Activated naive CD4-positive, alpha-beta T cell treated with anti-CD3 and anti-CD28 coated beads, Interleukin-2, amount 10 ng/mL, durations not matched to agents 7 days and 5 days (primary cell): ENCODE measurements around the gene RBMS3.
A peak's percentile ranks its signal among the peaks of the same experiment; 100 is the strongest.
"Not testable (repeated sequence)": the region's sequence is repeated elsewhere in the genome, so short reads cannot be mapped to it uniquely, and the experiment has no call there.

Experiments
- CTCF ChIA-PET: fragments of 350-600 bp; sonication (Branson Sonifier 250); formaldehyde crosslinking; loops from one replicate; lab custom pipeline; 2021; ENCODE audit warnings: antibody characterized with exemption; lab: Charles Lee
- DNase-seq: peaks from one replicate; pipeline ENCODE4 v3.0.0-alpha.2; 2020
- H3K27ac Mint-ChIP-seq: one replicate; pipeline ENCODE4 v1.8.0; 2021; ENCODE audit warnings: mild to moderate bottlenecking, moderate library complexity, mixed read lengths
- H3K27me3 Mint-ChIP-seq: one replicate; pipeline ENCODE4 v1.8.0; 2021; ENCODE audit warnings: mild to moderate bottlenecking, mixed read lengths
- H3K36me3 Mint-ChIP-seq: one replicate; pipeline ENCODE4 v1.8.0; 2021; ENCODE audit warnings: mixed read lengths
- H3K4me1 Mint-ChIP-seq: one replicate; pipeline ENCODE4 v1.8.0; 2021; ENCODE audit warnings: mixed read lengths
- H3K4me3 Mint-ChIP-seq: one replicate; pipeline ENCODE4 v1.8.0; 2021; ENCODE audit warnings: mild to moderate bottlenecking, moderate library complexity, mixed read lengths
- H3K9me3 Mint-ChIP-seq: one replicate; pipeline ENCODE4 v1.8.0; 2021; ENCODE audit warnings: mixed read lengths

RBMS3 gene

DNA sequence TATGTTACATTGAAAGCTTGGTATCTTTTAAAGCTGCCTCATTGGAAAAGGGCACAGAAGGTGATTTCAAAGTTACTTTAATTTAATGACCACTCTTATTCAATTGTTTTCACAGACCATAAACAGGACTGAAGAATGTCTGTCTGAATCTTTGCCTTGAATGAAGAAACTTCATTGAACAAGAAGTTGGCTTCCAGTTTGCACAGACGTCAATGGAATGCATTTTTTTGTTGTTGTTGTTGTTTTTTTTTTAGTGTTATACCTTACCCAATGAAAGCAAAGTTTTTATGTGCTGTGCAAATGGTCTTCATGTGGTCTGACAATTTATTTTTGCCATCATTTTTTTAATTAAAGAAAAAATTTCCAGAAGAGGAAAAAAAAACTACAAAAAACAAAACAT lies 722.9 kb downstream of the RBMS3 start:
- H3K4me1 Mint-ChIP-seq = no peaks in the 10 kb centered on the region
- no peaks in the 10 kb centered on the region for H3K9me3 Mint-ChIP-seq
- H3K27ac Mint-ChIP-seq = no peak overlapping the region
- H3K27me3 Mint-ChIP-seq = no peaks in the 10 kb centered on the region
- CTCF ChIA-PET = interaction anchor here (1.2 kb wide), 1 partner anchor 8 kb away, joined by 10 read pairs; no protein-coding TSS in a partner anchor
- no peak for DNase-seq
- H3K4me3 Mint-ChIP-seq = no peak overlapping the region
- H3K36me3 Mint-ChIP-seq = no peaks in the 10 kb centered on the region

DNA sequence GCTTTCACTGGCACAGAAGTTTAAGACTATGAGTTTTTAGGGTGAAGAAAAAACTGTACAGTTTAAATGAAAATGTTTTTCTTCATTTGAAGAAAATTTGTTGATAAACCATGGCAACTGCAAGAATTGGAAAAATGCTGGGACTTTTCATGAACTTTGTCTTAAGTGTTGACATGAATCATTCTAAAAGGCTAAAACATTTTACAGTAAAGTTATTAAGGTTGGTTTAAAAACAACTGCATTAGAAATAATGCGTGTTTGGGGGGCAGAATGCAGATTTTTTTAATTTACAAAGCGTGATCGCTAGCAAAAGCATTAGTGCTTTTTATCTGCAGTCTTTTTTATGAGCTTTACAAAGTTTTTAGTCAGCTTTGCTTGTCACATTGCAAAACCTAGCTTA lies 723.6 kb downstream of the RBMS3 start:
- H3K36me3 Mint-ChIP-seq = no peaks in the 10 kb centered on the region
- CTCF ChIA-PET = no interaction called here

DNA sequence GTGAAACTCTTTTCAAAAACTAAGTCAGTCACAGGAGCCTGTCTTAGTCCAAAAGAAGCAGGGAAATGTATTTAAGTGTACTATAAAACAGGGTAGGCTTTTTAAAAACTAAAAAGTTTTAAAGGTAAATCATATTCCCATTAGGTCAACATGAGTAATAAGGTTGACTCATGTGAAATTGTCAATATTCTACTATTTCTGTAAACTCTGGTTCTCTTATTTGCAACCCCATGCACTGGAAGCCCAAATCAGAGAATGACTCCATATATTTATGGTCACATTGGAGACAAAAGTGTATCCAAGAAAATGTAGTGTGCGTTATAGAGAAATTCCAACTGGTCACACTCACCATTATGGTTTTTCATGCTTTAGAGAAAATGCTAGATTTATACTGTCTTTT lies 725.2 kb downstream of the RBMS3 start:
- Mint-ChIP-seq H3K9me3 (no peaks in the 10 kb centered on the region), H3K36me3 (no peaks in the 10 kb centered on the region), H3K27ac (no peak overlapping the region), H3K4me1 (no peaks in the 10 kb centered on the region), H3K4me3 (no peak overlapping the region), H3K27me3 (peaks cover 4% of the 10 kb centered on the region)
- DNase-seq = no peak
- CTCF ChIA-PET = no interaction called here

More for the DNA sequence above, 723.6 kb downstream of the RBMS3 start:
- no peaks in the 10 kb centered on the region for H3K9me3 Mint-ChIP-seq
- no peaks in the 10 kb centered on the region for H3K4me1 Mint-ChIP-seq
- H3K27me3 Mint-ChIP-seq = no peaks in the 10 kb centered on the region
- no peak overlapping the region for H3K27ac Mint-ChIP-seq
- DNase-seq = no peak
- no peak overlapping the region for H3K4me3 Mint-ChIP-seq

- Mint-ChIP-seq H3K27me3 (peaks cover 4% of the 10 kb centered on the region), H3K4me1 (no peaks in the 10 kb centered on the region), H3K36me3 (no peaks in the 10 kb centered on the region), H3K4me3 (no peak overlapping the region), H3K27ac (no peak overlapping the region), H3K9me3 (no peaks in the 10 kb centered on the region)
- DNase-seq = no peak
- CTCF ChIA-PET = no interaction called here
Observed at GRCh38 chr3:30007668-30008067, 726.8 kb downstream of the RBMS3 start.

DNA sequence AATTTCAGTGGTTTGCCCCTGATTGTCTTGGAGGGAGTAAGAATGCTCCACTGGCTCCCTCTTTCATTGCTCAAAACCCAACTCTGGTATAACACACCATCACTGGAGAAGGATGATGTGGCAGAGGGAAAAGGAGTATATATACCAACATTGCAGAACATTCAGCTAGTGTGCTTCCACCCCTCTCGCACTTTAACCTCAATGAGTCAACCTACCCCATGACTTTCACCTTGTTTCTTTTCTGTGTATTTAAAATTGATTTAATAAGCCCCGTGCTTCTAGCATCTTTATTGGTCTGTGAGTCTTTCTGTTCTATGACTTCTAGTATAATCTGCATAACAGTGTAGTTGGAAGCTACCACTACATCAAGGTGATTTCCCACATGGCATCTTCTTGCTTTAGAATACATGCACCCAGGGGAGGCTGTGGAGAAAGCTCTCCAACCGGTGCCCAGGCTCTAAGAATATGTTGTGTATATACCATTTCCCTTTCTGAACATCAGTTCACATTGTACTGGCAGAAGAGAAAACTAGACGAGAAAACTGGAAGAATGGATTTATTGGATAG lies 730.4 kb downstream of the RBMS3 start:
- Mint-ChIP-seq H3K27ac (no peak overlapping the region), H3K4me1 (no peaks in the 10 kb centered on the region), H3K4me3 (no peak overlapping the region), H3K27me3 (peaks cover 4% of the 10 kb centered on the region), H3K9me3 (no peaks in the 10 kb centered on the region), H3K36me3 (no peaks in the 10 kb centered on the region)
- CTCF ChIA-PET = interaction anchor here (0.7 to 2.5 kb wide), 5 partner anchors 8 to 1157 kb away, joined by 3 to 10 read pairs (median 4); no protein-coding TSS in a partner anchor
- DNase-seq = no peak

GRCh38 chr3:30012941-30013543 lies 732.2 kb downstream of the RBMS3 start:
- H3K4me3 Mint-ChIP-seq = no peak overlapping the region
- no peaks in the 10 kb centered on the region for H3K36me3 Mint-ChIP-seq
- no peaks in the 10 kb centered on the region for H3K9me3 Mint-ChIP-seq
- DNase-seq = peak; percentile 67
- no peaks in the 10 kb centered on the region for H3K4me1 Mint-ChIP-seq
- CTCF ChIA-PET = interaction anchor here (0.6 to 2.9 kb wide), 20 partner anchors 10 to 757 kb away, joined by 3 to 16 read pairs (median 4); no protein-coding TSS in a partner anchor
- H3K27ac Mint-ChIP-seq = no peak overlapping the region
- H3K27me3 Mint-ChIP-seq = peaks cover 7% of the 10 kb centered on the region

DNA sequence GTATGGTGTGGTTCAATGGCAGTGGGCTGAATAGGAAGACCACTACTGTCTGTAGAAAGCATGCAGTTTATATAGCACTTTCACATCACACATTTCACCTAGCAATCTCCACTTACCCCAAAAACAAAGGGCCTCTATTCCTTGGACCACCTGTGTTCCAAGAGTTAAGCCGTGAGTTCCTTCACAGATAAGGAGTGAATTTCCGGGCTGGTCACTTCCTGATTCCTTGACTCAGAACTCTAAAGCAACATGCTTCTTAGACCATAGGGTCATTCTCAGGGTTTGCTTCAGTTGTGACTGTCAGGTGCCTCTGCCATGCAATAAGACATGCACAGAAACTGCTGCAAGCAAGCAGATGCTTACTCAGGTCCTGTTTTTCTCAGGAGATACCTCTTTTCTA lies 737.0 kb downstream of the RBMS3 start:
- H3K27me3 Mint-ChIP-seq = peaks cover 8% of the 10 kb centered on the region
- H3K4me3 Mint-ChIP-seq = no peak overlapping the region
- H3K9me3 Mint-ChIP-seq = no peaks in the 10 kb centered on the region
- H3K27ac Mint-ChIP-seq = no peak overlapping the region
- no peak for DNase-seq
- H3K36me3 Mint-ChIP-seq = no peaks in the 10 kb centered on the region
- no peaks in the 10 kb centered on the region for H3K4me1 Mint-ChIP-seq
- CTCF ChIA-PET = no interaction called here

- Mint-ChIP-seq H3K27me3 (peaks cover 8% of the 10 kb centered on the region), H3K4me1 (no peaks in the 10 kb centered on the region), H3K36me3 (no peaks in the 10 kb centered on the region), H3K9me3 (no peaks in the 10 kb centered on the region), H3K4me3 (no peak overlapping the region), H3K27ac (no peak overlapping the region)
- CTCF ChIA-PET = interaction anchor here (1.0 kb wide), 1 partner anchor 179 kb away, joined by 3 read pairs; no protein-coding TSS in a partner anchor
- DNase-seq = no peak
Observed at GRCh38 chr3:30020380-30020779, 739.5 kb downstream of the RBMS3 start.

DNA sequence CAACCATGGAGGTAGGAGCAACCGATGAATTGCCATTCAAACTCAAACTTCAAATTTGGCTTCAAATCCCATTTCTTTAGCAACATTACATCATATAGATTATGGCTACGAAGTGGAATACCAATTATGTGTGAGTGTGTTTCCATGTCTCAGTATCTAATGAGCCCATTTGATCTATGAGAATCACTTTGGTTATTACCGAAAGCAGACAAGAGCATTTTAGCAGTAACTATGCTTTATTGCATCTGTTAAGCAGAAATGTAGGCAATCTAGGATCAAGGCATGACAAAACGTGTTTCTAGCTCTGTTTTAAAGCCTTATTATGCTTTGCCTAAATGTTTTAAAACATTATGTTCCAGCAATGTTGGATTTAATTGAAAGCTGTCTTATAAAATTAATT lies 743.6 kb downstream of the RBMS3 start:
- no peak for DNase-seq
- Mint-ChIP-seq H3K27me3 (peaks cover 4% of the 10 kb centered on the region), H3K9me3 (no peaks in the 10 kb centered on the region), H3K27ac (no peak overlapping the region), H3K4me1 (no peaks in the 10 kb centered on the region), H3K4me3 (no peak overlapping the region), H3K36me3 (no peaks in the 10 kb centered on the region)
- CTCF ChIA-PET = no interaction called here

DNA sequence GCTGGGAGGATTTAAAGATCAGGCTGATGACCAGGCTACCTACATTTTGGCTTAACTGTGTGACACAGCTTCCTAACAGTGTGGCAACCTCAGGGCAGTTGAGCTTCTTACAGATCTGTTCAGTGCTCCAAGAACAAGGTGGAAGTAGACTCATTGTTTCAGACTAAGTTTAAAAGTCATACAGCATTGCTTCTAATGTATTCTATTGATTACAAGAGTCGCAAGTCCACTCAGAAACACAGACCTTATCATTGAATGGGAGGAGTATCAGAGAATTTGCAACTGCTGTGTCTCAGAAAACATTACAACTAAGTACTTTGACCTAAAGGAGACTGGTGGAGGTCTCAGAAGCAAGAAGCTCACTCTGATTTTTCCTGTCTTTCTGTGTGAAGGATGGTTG lies 746.0 kb downstream of the RBMS3 start:
- Mint-ChIP-seq H3K27ac (no peak overlapping the region), H3K36me3 (no peaks in the 10 kb centered on the region)
- CTCF ChIA-PET = interaction anchor here (1.2 kb wide), 1 partner anchor 14 kb away, joined by 3 read pairs; no protein-coding TSS in a partner anchor

DNA sequence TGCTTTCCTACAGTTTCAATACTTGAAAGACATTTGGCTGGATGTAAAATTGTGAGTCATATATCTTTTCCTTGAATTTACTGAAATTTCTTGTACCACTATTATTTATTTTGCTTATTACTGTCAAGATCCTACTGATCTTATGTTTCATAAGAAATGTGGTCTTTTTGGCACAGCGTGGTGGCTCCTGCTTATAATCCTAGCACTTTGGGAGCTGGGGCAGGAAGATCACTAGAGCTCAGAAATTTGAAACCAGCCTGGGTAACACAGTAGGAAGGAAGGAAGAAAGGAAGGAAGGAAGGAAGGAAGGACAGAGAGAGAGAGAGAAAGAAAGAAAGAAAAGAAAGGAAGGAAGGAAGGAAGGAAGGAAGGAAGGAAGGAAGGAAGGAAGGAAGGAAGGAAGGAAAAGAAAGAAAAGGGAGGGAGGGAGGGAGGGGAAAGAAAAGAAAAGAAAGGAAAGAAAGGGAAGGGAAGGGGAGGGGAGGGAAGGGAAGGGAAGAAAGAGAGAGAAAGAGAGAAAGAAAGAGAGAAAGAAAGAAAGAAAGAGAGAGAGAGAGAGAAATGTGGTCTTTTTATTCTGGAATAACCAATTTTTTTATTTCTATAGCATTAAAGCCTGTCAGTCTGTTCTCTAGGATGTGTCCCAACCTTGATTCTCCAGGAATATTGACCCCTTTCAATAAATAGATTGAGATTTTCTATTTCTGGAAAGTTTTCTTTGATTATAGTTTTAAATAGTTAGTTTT lies 753.5 kb downstream of the RBMS3 start:
- Mint-ChIP-seq H3K4me1 (no peaks in the 10 kb centered on the region), H3K27ac (no peak overlapping the region), H3K27me3 (peaks cover 8% of the 10 kb centered on the region), H3K4me3 (no peak overlapping the region), H3K36me3 (no peaks in the 10 kb centered on the region), H3K9me3 (no peaks in the 10 kb centered on the region)
- CTCF ChIA-PET = interaction anchor here (1.4 kb wide), 1 partner anchor 19 kb away, joined by 3 read pairs; no protein-coding TSS in a partner anchor
- no peak for DNase-seq

More for the DNA sequence above, 746.0 kb downstream of the RBMS3 start:
- no peak overlapping the region for H3K4me3 Mint-ChIP-seq
- H3K9me3 Mint-ChIP-seq = no peaks in the 10 kb centered on the region
- no peak for DNase-seq
- H3K4me1 Mint-ChIP-seq = no peaks in the 10 kb centered on the region
- H3K27me3 Mint-ChIP-seq = no peaks in the 10 kb centered on the region

- no peak for DNase-seq
- Mint-ChIP-seq H3K9me3 (no peaks in the 10 kb centered on the region), H3K4me3 (no peak overlapping the region), H3K4me1 (peaks cover 4% of the 10 kb centered on the region), H3K36me3 (no peaks in the 10 kb centered on the region), H3K27me3 (peaks cover 20% of the 10 kb centered on the region), H3K27ac (no peak overlapping the region)
- CTCF ChIA-PET = no interaction called here
Observed at GRCh38 chr3:30035935-30036567, 755.2 kb downstream of the RBMS3 start.

- DNase-seq = no peak
- Mint-ChIP-seq H3K27ac (no peak overlapping the region), H3K4me1 (peaks cover 4% of the 10 kb centered on the region), H3K27me3 (peaks cover 19% of the 10 kb centered on the region), H3K9me3 (no peaks in the 10 kb centered on the region), H3K4me3 (no peak overlapping the region), H3K36me3 (no peaks in the 10 kb centered on the region)
- CTCF ChIA-PET = interaction anchor here (1.2 to 5.3 kb wide), 4 partner anchors 9 to 656 kb away, joined by 3 to 59 read pairs (median 4); no protein-coding TSS in a partner anchor
Observed at GRCh38 chr3:30040126-30040525, 759.3 kb downstream of the RBMS3 start.

GRCh38 chr3:30041481-30041880 lies 760.6 kb downstream of the RBMS3 start:
- not testable (repeated sequence) for H3K4me1 Mint-ChIP-seq, H3K36me3 Mint-ChIP-seq, H3K9me3 Mint-ChIP-seq, DNase-seq, H3K27ac Mint-ChIP-seq, H3K4me3 Mint-ChIP-seq
- CTCF ChIA-PET = interaction anchor here (0.8 to 5.3 kb wide), 11 partner anchors 12 to 728 kb away, joined by 3 to 59 read pairs (median 6); no protein-coding TSS in a partner anchor
- H3K27me3 Mint-ChIP-seq = peaks cover 18% of the 10 kb centered on the region
